GM18858 (cell line): Measurements from ENCODE around the gene RACGAP1.

Source experiments
- ATAC-seq: cut with Tn5 transposase; IDR thresholded peaks from one replicate; pipeline ENCODE4 v1.9.1; 2021; ENCODE audit not compliant: unreplicated experiment

Gene RACGAP1

GRCh38 chr12:50056639-50056976 is 31.3 kb upstream of the RACGAP1 start:
- ATAC-seq: no peak

GRCh38 chr12:50055831-50056638 is 30.7 kb upstream of the RACGAP1 start:
- ATAC-seq: no peak

GRCh38 chr12:50053583-50053982 is 28.3 kb upstream of the RACGAP1 start:
- no peak for ATAC-seq

GRCh38 chr12:50052964-50053363 is 27.7 kb upstream of the RACGAP1 start:
- ATAC-seq: no peak

- no peak for ATAC-seq
Observed at GRCh38 chr12:50052544-50052943, 27.2 kb upstream of the RACGAP1 start.

GRCh38 chr12:50051101-50051806 is 26.0 kb upstream of the RACGAP1 start:
- no peak for ATAC-seq

- ATAC-seq: no peak
Observed at GRCh38 chr12:50050410-50051098, 25.3 kb upstream of the RACGAP1 start.

GRCh38 chr12:50050119-50050385 is 24.8 kb upstream of the RACGAP1 start:
- ATAC-seq: no peak

GRCh38 chr12:50049254-50050118 is 24.2 kb upstream of the RACGAP1 start:
- no peak for ATAC-seq

GRCh38 chr12:50047693-50048250 is 22.5 kb upstream of the RACGAP1 start:
- no peak for ATAC-seq

- no peak for ATAC-seq
Observed at GRCh38 chr12:50043854-50044253, 18.6 kb upstream of the RACGAP1 start.

- no peak for ATAC-seq
Observed at GRCh38 chr12:50043308-50043707, 18.0 kb upstream of the RACGAP1 start.

GRCh38 chr12:50042693-50043092 is 17.4 kb upstream of the RACGAP1 start:
- ATAC-seq: no peak

- no peak for ATAC-seq
Observed at GRCh38 chr12:50041962-50042361, 16.7 kb upstream of the RACGAP1 start.

GRCh38 chr12:50041062-50041860 is 16.0 kb upstream of the RACGAP1 start:
- no peak for ATAC-seq

GRCh38 chr12:50040657-50041056 is 15.4 kb upstream of the RACGAP1 start:
- ATAC-seq: no peak

- no peak for ATAC-seq
Observed at GRCh38 chr12:50039151-50039835, 14.0 kb upstream of the RACGAP1 start.

- ATAC-seq: no peak
Observed at GRCh38 chr12:50038336-50038735, 13.0 kb upstream of the RACGAP1 start.

- ATAC-seq: no peak
Observed at GRCh38 chr12:50032854-50033581, 7.7 kb upstream of the RACGAP1 start.
